KMS-11 (cell line): ENCODE data around the gene SMIM5.

Experiments
- H2AFZ ChIP-seq: fragments of 200-600 bp; sonication (generic); 2 replicates; pipeline ENCODE4 v1.6.1; 2016; ENCODE audit warnings: antibody characterized with exemption, mixed run types, low read depth
- H3K27ac ChIP-seq: fragments of 200-600 bp; sonication (generic); 2 replicates; pipeline ENCODE4 v1.6.1; 2016; ENCODE audit warnings: mild to moderate bottlenecking, mixed run types
- H3K27me3 ChIP-seq: fragments of 200-600 bp; sonication (generic); 2 replicates; pipeline ENCODE4 v1.6.1; 2017; ENCODE audit warnings: mild to moderate bottlenecking, low read depth, mixed run types, moderate library complexity; ENCODE audit not compliant: insufficient read depth
- H3K36me3 ChIP-seq: fragments of 200-600 bp; sonication (generic); 2 replicates; pipeline ENCODE4 v1.6.1; 2017; ENCODE audit warnings: mild to moderate bottlenecking, mixed run types; ENCODE audit not compliant: insufficient read depth
- H3K4me1 ChIP-seq: fragments of 200-600 bp; sonication (generic); 2 replicates; pipeline ENCODE4 v1.6.1; 2016; ENCODE audit warnings: mild to moderate bottlenecking, low read depth, mixed run types; ENCODE audit not compliant: poor library complexity, severe bottlenecking
- H3K4me2 ChIP-seq: fragments of 200-600 bp; sonication (generic); 2 replicates; pipeline ENCODE4 v1.7.0; 2016; ENCODE audit warnings: mild to moderate bottlenecking, mixed run types
- H3K4me3 ChIP-seq: fragments of 200-600 bp; sonication (generic); IDR thresholded peaks from 2 replicates; pipeline ENCODE4 v1.6.1; 2017; ENCODE audit warnings: low read depth, low read length, mixed read lengths; ENCODE audit not compliant: insufficient read depth
- H3K79me2 ChIP-seq: fragments of 200-600 bp; sonication (generic); 2 replicates; pipeline ENCODE4 v1.6.1; 2016; ENCODE audit warnings: low read depth, mixed run types; ENCODE audit not compliant: insufficient read depth
- H3K9ac ChIP-seq: fragments of 200-600 bp; sonication (generic); 2 replicates; pipeline ENCODE4 v1.6.1; 2016; ENCODE audit warnings: mild to moderate bottlenecking, mixed run types
- H4K20me1 ChIP-seq: fragments of 200-600 bp; sonication (generic); 2 replicates; pipeline ENCODE4 v1.6.1; 2016; ENCODE audit warnings: mild to moderate bottlenecking, mixed run types; ENCODE audit not compliant: insufficient read depth
- TF ChIP-seq, protein P1 (sequence below): fragments of 200-600 bp; sonication (generic); conservative IDR thresholded peaks from 2 replicates; pipeline ENCODE4 v1.6.1; 2017; ENCODE audit warnings: low read depth, mild to moderate bottlenecking, antibody characterized with exemption, low read length, moderate library complexity, mixed read lengths

SMIM5 gene

GRCh38 chr17:75595284-75595919, 37.8 kb upstream of the SMIM5 start:
- Histone ChIP-seq H3K4me1 (no peaks in the 10 kb centered on the region), H3K9ac (no peak overlapping the region), H4K20me1 (no peaks in the 10 kb centered on the region), H3K79me2 (no peaks in the 10 kb centered on the region), H3K4me2 (no peak overlapping the region), H2AFZ (no peak overlapping the region), H3K4me3 (no peak overlapping the region), H3K27ac (no peak overlapping the region), H3K36me3 (no peaks in the 10 kb centered on the region), H3K27me3 (peaks cover 65% of the 10 kb centered on the region; the same call in 1 of the 2 replicates)
- TF ChIP-seq, protein P1, sequence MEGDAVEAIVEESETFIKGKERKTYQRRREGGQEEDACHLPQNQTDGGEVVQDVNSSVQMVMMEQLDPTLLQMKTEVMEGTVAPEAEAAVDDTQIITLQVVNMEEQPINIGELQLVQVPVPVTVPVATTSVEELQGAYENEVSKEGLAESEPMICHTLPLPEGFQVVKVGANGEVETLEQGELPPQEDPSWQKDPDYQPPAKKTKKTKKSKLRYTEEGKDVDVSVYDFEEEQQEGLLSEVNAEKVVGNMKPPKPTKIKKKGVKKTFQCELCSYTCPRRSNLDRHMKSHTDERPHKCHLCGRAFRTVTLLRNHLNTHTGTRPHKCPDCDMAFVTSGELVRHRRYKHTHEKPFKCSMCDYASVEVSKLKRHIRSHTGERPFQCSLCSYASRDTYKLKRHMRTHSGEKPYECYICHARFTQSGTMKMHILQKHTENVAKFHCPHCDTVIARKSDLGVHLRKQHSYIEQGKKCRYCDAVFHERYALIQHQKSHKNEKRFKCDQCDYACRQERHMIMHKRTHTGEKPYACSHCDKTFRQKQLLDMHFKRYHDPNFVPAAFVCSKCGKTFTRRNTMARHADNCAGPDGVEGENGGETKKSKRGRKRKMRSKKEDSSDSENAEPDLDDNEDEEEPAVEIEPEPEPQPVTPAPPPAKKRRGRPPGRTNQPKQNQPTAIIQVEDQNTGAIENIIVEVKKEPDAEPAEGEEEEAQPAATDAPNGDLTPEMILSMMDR: no peak

DNA sequence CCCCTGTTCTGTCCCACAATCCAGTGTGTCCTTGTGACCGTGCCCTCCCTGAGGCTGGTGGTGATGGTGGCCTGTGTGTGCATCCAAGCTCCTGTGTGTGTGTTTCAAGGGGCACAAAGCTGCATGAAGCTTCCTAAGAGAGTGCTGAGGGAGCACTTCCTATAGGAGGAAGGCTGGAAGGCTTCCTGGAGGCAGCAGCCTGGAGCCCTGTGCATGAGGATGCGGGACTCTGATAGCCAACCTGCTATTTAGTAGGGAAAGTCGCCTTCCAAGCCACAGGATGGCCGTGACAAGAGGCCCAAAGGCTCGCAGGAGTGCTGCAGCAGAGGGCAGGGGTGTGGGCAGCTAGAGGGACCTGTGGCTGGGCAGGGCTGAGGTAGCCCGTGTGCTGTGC, 37.3 kb upstream of the SMIM5 start:
- peaks cover 65% of the 10 kb centered on the region; the same call in 1 of the 2 replicates for H3K27me3 ChIP-seq
- no peaks in the 10 kb centered on the region for H4K20me1 ChIP-seq

DNA sequence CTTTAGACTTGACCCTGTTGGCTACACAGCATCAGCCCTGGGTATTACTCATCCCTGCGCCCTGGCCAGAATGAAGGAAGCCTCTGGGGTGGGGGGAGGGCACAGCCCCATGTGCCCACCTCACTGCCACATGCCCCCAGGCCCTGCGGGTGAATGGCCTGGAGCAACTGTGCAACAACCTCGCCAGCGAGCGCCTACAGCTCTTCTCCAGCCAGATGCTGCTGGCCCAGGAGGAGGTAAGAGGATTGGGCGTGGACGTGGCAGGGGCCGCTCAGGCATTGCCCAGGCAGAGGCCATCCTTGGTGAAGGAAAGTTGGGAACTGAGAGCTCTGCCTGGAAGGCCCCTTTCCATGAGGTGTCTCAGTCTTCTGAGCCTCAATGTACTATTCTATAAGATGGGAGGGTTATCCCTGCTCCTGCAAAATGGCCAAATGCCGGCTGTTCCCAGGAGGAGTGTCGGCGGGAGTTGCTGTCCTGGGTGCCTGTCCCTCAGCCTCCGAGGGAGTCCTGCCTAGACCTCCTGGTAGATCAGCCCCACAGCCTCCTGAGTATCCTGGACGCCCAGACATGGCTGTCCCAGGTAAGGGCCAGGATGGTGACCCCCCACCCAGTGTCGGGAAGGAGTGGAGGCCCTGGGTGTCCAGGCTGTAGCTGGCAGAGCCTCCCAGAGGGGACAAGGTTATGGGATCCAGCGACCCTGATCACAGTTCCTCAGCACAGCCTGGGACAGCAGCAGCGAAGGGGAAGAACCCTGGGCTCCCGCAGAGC, 36.7 kb upstream of the SMIM5 start:
- H3K79me2 ChIP-seq: no peaks in the 10 kb centered on the region
- TF ChIP-seq, protein P1: no peak
- H3K27me3 ChIP-seq: peaks cover 60% of the 10 kb centered on the region; the same call in 1 of the 2 replicates
- H2AFZ ChIP-seq: no peak overlapping the region
- no peaks in the 10 kb centered on the region for H3K36me3 ChIP-seq
- no peak overlapping the region for H3K4me2 ChIP-seq
- no peak overlapping the region for H3K4me3 ChIP-seq
- no peaks in the 10 kb centered on the region for H3K4me1 ChIP-seq
- no peak overlapping the region for H3K9ac ChIP-seq
- H3K27ac ChIP-seq: no peak overlapping the region
- H4K20me1 ChIP-seq: no peaks in the 10 kb centered on the region

More for the DNA sequence above, 37.3 kb upstream of the SMIM5 start:
- Histone ChIP-seq H3K4me3 (no peak overlapping the region), H2AFZ (no peak overlapping the region), H3K36me3 (no peaks in the 10 kb centered on the region), H3K4me2 (no peak overlapping the region), H3K9ac (no peak overlapping the region), H3K79me2 (no peaks in the 10 kb centered on the region), H3K4me1 (no peaks in the 10 kb centered on the region), H3K27ac (no peak overlapping the region)
- TF ChIP-seq, protein P1: no peak

DNA sequence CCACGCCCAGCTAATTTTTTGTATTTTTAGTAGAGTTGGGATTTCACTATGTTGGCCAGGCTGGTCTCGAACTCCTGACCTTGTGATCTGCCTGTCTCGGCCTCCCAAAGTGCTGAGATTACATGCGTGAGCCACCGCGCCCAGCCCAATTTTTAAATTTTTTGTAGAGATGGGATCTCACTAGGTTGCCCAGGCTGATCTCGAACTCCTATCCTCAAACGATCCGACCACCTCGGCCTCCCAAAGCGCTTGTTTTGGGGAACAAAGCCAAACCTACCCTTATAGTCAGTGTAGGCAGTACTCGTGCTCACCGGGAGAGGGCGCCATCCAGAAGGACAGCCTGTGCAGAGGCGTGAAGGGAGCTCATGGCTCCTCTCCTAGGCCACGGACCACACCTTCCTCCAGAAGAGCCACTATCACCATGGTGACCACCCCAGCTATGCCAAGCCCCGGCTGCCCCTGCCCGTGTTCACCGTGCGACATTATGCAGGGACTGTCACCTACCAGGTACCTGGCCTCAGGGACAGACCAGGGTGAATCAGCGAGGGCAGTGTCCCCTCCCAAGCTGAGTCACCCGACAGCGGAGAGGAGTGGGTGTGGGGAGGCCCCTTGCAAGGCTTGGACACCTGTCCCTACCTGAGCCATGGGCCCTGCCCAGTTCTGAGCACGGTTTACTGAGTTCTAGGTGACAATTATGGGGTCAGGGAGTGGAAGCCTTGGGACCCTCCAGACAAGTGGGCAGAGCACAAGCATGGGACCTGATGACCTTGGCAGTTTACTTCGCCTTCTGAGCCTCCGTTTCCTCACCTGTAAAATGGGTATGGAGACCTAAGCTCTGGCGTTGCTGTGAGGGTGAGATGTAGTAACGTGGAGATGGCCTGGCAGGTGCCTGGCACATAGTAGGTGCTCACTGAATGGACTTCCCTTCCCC, 31.9 kb upstream of the SMIM5 start:
- H2AFZ ChIP-seq: no peak overlapping the region
- TF ChIP-seq, protein P1: peak; percentile 79
- H4K20me1 ChIP-seq: no peaks in the 10 kb centered on the region
- H3K4me3 ChIP-seq: no peak overlapping the region
- H3K36me3 ChIP-seq: no peaks in the 10 kb centered on the region
- no peak overlapping the region for H3K9ac ChIP-seq
- H3K27ac ChIP-seq: no peak overlapping the region
- no peaks in the 10 kb centered on the region for H3K4me1 ChIP-seq
- no peaks in the 10 kb centered on the region for H3K79me2 ChIP-seq
- peaks cover 34% of the 10 kb centered on the region; the same call in 1 of the 2 replicates for H3K27me3 ChIP-seq
- H3K4me2 ChIP-seq: no peak overlapping the region
